PC-3 (cell line): ENCODE data around the gene PBLD.

ENCODE experiments used
- EZH2 ChIP-seq: fragments of 300-600 bp; sonication (generic); IDR thresholded peaks from one replicate; pipeline ENCODE4 v1.6.1; 2017; ENCODE audit warnings: antibody characterized with exemption, mild to moderate bottlenecking, low read length; ENCODE audit not compliant: unreplicated experiment
- EZH2phosphoT487 ChIP-seq: fragments of 300-600 bp; sonication (generic); IDR thresholded peaks from 2 replicates; pipeline ENCODE4 v1.6.1; 2018; ENCODE audit warnings: mild to moderate bottlenecking, antibody characterized with exemption, low read length, borderline replicate concordance
- TF ChIP-seq, protein P1 (sequence below): fragments of 300-600 bp; sonication (generic); conservative IDR thresholded peaks from 2 replicates; pipeline ENCODE4 v1.5.1; 2017; ENCODE audit warnings: antibody characterized with exemption, low read depth, mild to moderate bottlenecking, low read length

GRCh38 chr10:68334672-68335467 lies 2.1 kb upstream of the PBLD start:
- TF ChIP-seq, protein P1, sequence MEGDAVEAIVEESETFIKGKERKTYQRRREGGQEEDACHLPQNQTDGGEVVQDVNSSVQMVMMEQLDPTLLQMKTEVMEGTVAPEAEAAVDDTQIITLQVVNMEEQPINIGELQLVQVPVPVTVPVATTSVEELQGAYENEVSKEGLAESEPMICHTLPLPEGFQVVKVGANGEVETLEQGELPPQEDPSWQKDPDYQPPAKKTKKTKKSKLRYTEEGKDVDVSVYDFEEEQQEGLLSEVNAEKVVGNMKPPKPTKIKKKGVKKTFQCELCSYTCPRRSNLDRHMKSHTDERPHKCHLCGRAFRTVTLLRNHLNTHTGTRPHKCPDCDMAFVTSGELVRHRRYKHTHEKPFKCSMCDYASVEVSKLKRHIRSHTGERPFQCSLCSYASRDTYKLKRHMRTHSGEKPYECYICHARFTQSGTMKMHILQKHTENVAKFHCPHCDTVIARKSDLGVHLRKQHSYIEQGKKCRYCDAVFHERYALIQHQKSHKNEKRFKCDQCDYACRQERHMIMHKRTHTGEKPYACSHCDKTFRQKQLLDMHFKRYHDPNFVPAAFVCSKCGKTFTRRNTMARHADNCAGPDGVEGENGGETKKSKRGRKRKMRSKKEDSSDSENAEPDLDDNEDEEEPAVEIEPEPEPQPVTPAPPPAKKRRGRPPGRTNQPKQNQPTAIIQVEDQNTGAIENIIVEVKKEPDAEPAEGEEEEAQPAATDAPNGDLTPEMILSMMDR, result no peak
- TF ChIP-seq EZH2 (no peak), EZH2phosphoT487 (no peak)
